Neural crest cell (in vitro differentiated cells): ENCODE data around the gene SMAP1. TPM values are rescaled to one million over a fixed set of nuclear protein-coding genes. Genes with fewer than 3 reads are reported as not detected.
A peak's percentile ranks its signal among the peaks of the same experiment; 100 is the strongest.

Source experiments
- DNase-seq: peaks from one replicate; pipeline ENCODE4 v3.0.0; 2021; ENCODE audit warnings: low read depth, mixed read lengths, low spot score
- H3K27ac Mint-ChIP-seq: one replicate; pipeline ENCODE4 v1.8.0; 2021; ENCODE audit warnings: mild to moderate bottlenecking, mixed read lengths; ENCODE audit not compliant: unreplicated experiment
- H3K27me3 Mint-ChIP-seq: 2 replicates; pipeline ENCODE4 v1.8.0; 2021; ENCODE audit warnings: low read depth, mild to moderate bottlenecking, mixed read lengths
- H3K36me3 Mint-ChIP-seq: 2 replicates; pipeline ENCODE4 v1.8.0; 2021; ENCODE audit warnings: low read depth, mild to moderate bottlenecking, mixed read lengths
- H3K4me1 Mint-ChIP-seq: 2 replicates; pipeline ENCODE4 v1.8.0; 2021; ENCODE audit warnings: mixed read lengths
- H3K4me3 Mint-ChIP-seq: one replicate; pipeline ENCODE4 v1.8.0; 2021; ENCODE audit warnings: mild to moderate bottlenecking, mixed read lengths
- H3K9me3 Mint-ChIP-seq: 2 replicates; pipeline ENCODE4 v1.8.0; 2021; ENCODE audit warnings: mixed read lengths
- CTCF ChIP-seq: fragments of 200-600 bp; sonication (generic); conservative IDR thresholded peaks from 2 replicates; pipeline ENCODE4 v1.5.0; 2021; ENCODE audit warnings: antibody characterized with exemption, mild to moderate bottlenecking
- total RNA-seq: library from RNA; stranded (reverse); gene quantifications from 2 replicates; pipeline ENCODE4 v1.2.1, GENCODE V29; 2021

SMAP1 gene
- total RNA-seq, 1 donor from 2014 or later = 30.5 TPM

- H3K4me3 Mint-ChIP-seq = no peak overlapping the region
- no peak overlapping the region for H3K27ac Mint-ChIP-seq
- peaks cover 14% of the 10 kb centered on the region for H3K4me1 Mint-ChIP-seq
- no peaks in the 10 kb centered on the region for H3K36me3 Mint-ChIP-seq
- TF ChIP-seq CTCF = no peak
- no peak for DNase-seq
- no peaks in the 10 kb centered on the region for H3K27me3 Mint-ChIP-seq
- H3K9me3 Mint-ChIP-seq = no peaks in the 10 kb centered on the region
Measured at GRCh38 chr6:70676821-70677220, 9.1 kb downstream of the SMAP1 start.

GRCh38 chr6:70680396-70680795 is 12.7 kb downstream of the SMAP1 start:
- DNase-seq = no peak
- Mint-ChIP-seq H3K4me3 (no peak overlapping the region), H3K27me3 (no peaks in the 10 kb centered on the region), H3K9me3 (no peaks in the 10 kb centered on the region), H3K36me3 (no peaks in the 10 kb centered on the region), H3K27ac (no peak overlapping the region), H3K4me1 (no peaks in the 10 kb centered on the region)
- TF ChIP-seq CTCF = no peak

GRCh38 chr6:70684794-70685493 is 17.3 kb downstream of the SMAP1 start:
- Mint-ChIP-seq H3K27me3 (no peaks in the 10 kb centered on the region), H3K4me1 (no peaks in the 10 kb centered on the region), H3K9me3 (peaks cover 4% of the 10 kb centered on the region), H3K36me3 (no peaks in the 10 kb centered on the region), H3K4me3 (no peak overlapping the region), H3K27ac (no peak overlapping the region)
- no peak for DNase-seq
- TF ChIP-seq CTCF = no peak

- H3K4me3 Mint-ChIP-seq = no peak overlapping the region
- H3K27ac Mint-ChIP-seq = no peak overlapping the region
- DNase-seq = no peak
- no peaks in the 10 kb centered on the region for H3K27me3 Mint-ChIP-seq
- H3K9me3 Mint-ChIP-seq = peaks cover 4% of the 10 kb centered on the region
- no peaks in the 10 kb centered on the region for H3K4me1 Mint-ChIP-seq
- TF ChIP-seq CTCF = no peak
- no peaks in the 10 kb centered on the region for H3K36me3 Mint-ChIP-seq
Measured at GRCh38 chr6:70685494-70686180, 18.0 kb downstream of the SMAP1 start.

GRCh38 chr6:70686548-70687133 is 19.0 kb downstream of the SMAP1 start:
- Mint-ChIP-seq H3K4me3 (no peak overlapping the region), H3K9me3 (peaks cover 9% of the 10 kb centered on the region), H3K36me3 (peaks cover 6% of the 10 kb centered on the region), H3K27me3 (no peaks in the 10 kb centered on the region), H3K27ac (no peak overlapping the region), H3K4me1 (no peaks in the 10 kb centered on the region)
- peak; percentile 90 for TF ChIP-seq CTCF
- DNase-seq = no peak
